PFSK-1 (cell line): ENCODE results near the gene SELENOW.

Experiments used
- POLR2AphosphoS5 ChIP-seq: IDR thresholded peaks from 2 replicates; pipeline ENCODE4 v1.6.1; 2012; ENCODE audit warnings: low read depth, mild to moderate bottlenecking, control low read depth, low read length, moderate library complexity
- REST ChIP-seq, 2 experiments: IDR thresholded peaks; 2 replicates each; pipeline versions ENCODE4 v1.6.1 to v1.8.0; 2011 to 2012; ENCODE audit warnings: low read depth in 2 of 2, low read length in 2 of 2, control low read depth in 1 of 2, inconsistent platforms in 1 of 2, mild to moderate bottlenecking in 1 of 2, moderate library complexity in 1 of 2; ENCODE audit not compliant: insufficient read depth in 1 of 2
- SIN3A ChIP-seq: IDR thresholded peaks from 2 replicates; pipeline ENCODE4 v1.6.1; 2012; ENCODE audit warnings: mild to moderate bottlenecking, low read length, moderate library complexity, borderline replicate concordance; ENCODE audit not compliant: insufficient read depth
- TAF1 ChIP-seq: IDR thresholded peaks from 2 replicates; pipeline ENCODE4 v1.6.1; 2012; ENCODE audit warnings: low read length, control low read depth, borderline replicate concordance; ENCODE audit not compliant: insufficient read depth

- TF ChIP-seq REST (IDR thresholded peaks at IDR 0.05; ENCODE audit: insufficient read depth in 1 of 2, low read depth in 2 of 2, low read length in 2 of 2), result no peak
- no peak for TF ChIP-seq POLR2AphosphoS5
- no peak for TF ChIP-seq TAF1
- no peak for TF ChIP-seq SIN3A
Observed at GRCh38 chr19:47730910-47731309, 47.6 kb upstream of the SELENOW start.
